Cardiac muscle cell (in vitro differentiated cells and primary cell): ENCODE measurements around the gene ARHGEF7. TPM values are rescaled to one million over a fixed set of nuclear protein-coding genes. Genes with fewer than 3 reads are reported as not detected.
"Not testable (repeated sequence)": the region's sequence is repeated elsewhere in the genome, so short reads cannot be mapped to it uniquely, and the experiment has no call there.

Experiments
- DNase-seq, 2 donors: peaks; one replicate each; pipeline versions ENCODE4 v3.0.0 to v3.0.0-alpha.2; 2010 to 2017; ENCODE audit warnings: low read depth in 1 of 2, low spot score in 1 of 2
- H3K27ac ChIP-seq: fragments of 200-600 bp; sonication (generic); 2 replicates; pipeline ENCODE4 v1.5.1; 2016
- H3K27me3 ChIP-seq: fragments of 200-600 bp; sonication (generic); 2 replicates; pipeline ENCODE4 v1.6.0; 2016; ENCODE audit warnings: control low read depth
- H3K36me3 ChIP-seq: fragments of 200-600 bp; sonication (generic); 2 replicates; pipeline ENCODE4 v1.5.1; 2016; ENCODE audit warnings: control low read depth
- H3K4me1 ChIP-seq: fragments of 200-600 bp; sonication (generic); 2 replicates; pipeline ENCODE4 v1.8.1; 2017; ENCODE audit warnings: low read depth, mild to moderate bottlenecking, mixed run types
- H3K4me3 ChIP-seq: fragments of 200-600 bp; sonication (generic); 2 replicates; pipeline ENCODE4 v1.5.1; 2016; ENCODE audit warnings: mild to moderate bottlenecking
- H3K9me3 ChIP-seq: fragments of 200-600 bp; sonication (generic); 2 replicates; pipeline ENCODE4 v1.5.1; 2017; ENCODE audit warnings: low read depth, mild to moderate bottlenecking, control low read depth
- polyA plus RNA-seq: library from polyadenylated mRNA; unstranded; fragments of >200 nt; fragmentation: Nextera tagmentation; extraction: Ambion mirVana; gene quantifications from 2 replicates; pipeline ENCODE4 v1.2.1, GENCODE V29; 2016
- total RNA-seq: library from RNA; depleted of rRNA; stranded (reverse); fragments of >200 nt; gene quantifications from 2 replicates; pipeline ENCODE4 v1.2.3, GENCODE V29; 2016
- TF ChIP-seq, protein P1 (sequence below): IDR thresholded peaks from 2 replicates; pipeline ENCODE4 v1.5.1; 2012; ENCODE audit warnings: low read depth, mild to moderate bottlenecking, low read length

Gene ARHGEF7
- total and polyA plus RNA-seq, 2 experiments from 2014 or later, result 20.4 to 32.3 TPM

- DNase-seq, result peak in 1 of 2 donors; percentile 22
- TF ChIP-seq, protein P1, sequence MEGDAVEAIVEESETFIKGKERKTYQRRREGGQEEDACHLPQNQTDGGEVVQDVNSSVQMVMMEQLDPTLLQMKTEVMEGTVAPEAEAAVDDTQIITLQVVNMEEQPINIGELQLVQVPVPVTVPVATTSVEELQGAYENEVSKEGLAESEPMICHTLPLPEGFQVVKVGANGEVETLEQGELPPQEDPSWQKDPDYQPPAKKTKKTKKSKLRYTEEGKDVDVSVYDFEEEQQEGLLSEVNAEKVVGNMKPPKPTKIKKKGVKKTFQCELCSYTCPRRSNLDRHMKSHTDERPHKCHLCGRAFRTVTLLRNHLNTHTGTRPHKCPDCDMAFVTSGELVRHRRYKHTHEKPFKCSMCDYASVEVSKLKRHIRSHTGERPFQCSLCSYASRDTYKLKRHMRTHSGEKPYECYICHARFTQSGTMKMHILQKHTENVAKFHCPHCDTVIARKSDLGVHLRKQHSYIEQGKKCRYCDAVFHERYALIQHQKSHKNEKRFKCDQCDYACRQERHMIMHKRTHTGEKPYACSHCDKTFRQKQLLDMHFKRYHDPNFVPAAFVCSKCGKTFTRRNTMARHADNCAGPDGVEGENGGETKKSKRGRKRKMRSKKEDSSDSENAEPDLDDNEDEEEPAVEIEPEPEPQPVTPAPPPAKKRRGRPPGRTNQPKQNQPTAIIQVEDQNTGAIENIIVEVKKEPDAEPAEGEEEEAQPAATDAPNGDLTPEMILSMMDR, result no peak
- H3K36me3 ChIP-seq, result no peaks in the 10 kb centered on the region
- H3K27me3 ChIP-seq, result no peaks in the 10 kb centered on the region
- peaks cover 45% of the 10 kb centered on the region for H3K4me1 ChIP-seq
- H3K9me3 ChIP-seq, result no peaks in the 10 kb centered on the region
- H3K27ac ChIP-seq, result no peak overlapping the region
- H3K4me3 ChIP-seq, result no peak overlapping the region
Observed at GRCh38 chr13:111184458-111185401, 69.6 kb downstream of the ARHGEF7 start.

GRCh38 chr13:111186305-111186935 lies 71.3 kb downstream of the ARHGEF7 start:
- Histone ChIP-seq H3K4me3 (no peak overlapping the region), H3K4me1 (peaks cover 45% of the 10 kb centered on the region), H3K36me3 (no peaks in the 10 kb centered on the region), H3K9me3 (no peaks in the 10 kb centered on the region), H3K27me3 (no peaks in the 10 kb centered on the region), H3K27ac (peak overlapping the region; percentile 59)
- DNase-seq, result no peak
- TF ChIP-seq, protein P1, result no peak

GRCh38 chr13:111187960-111188541 lies 72.9 kb downstream of the ARHGEF7 start:
- H3K36me3 ChIP-seq, result no peaks in the 10 kb centered on the region
- no peaks in the 10 kb centered on the region for H3K27me3 ChIP-seq
- peak overlapping the region; percentile 5 for H3K27ac ChIP-seq
- TF ChIP-seq, protein P1, result no peak
- peak; percentile 47 for DNase-seq
- peaks cover 45% of the 10 kb centered on the region for H3K4me1 ChIP-seq
- no peak overlapping the region for H3K4me3 ChIP-seq
- no peaks in the 10 kb centered on the region for H3K9me3 ChIP-seq

DNA sequence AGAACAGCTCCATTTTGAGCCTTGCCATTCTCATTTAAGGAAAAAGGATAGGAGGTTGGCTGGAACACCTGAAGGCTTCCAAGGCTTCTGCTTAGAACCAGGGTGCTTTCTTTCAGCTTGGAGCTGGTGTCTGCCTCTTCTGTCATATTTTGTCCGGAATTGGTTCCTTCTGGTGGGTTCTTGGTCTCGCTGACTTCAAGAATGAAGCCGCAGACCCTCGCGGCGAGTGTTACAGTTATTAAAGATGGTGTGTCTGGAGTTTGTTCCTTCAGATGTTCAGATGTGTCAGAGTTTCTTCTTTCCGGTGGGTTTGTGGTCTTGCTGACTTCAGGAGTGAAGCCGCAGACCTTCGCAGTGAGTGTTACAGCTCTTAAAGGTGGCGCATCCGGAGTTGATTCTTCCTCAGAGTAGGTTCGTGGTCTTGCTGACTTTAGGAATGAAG lies 74.0 kb downstream of the ARHGEF7 start:
- H3K4me1 ChIP-seq, result peaks cover 45% of the 10 kb centered on the region
- H3K4me3 ChIP-seq, H3K27ac ChIP-seq, H3K27me3 ChIP-seq, H3K9me3 ChIP-seq, H3K36me3 ChIP-seq, DNase-seq: not testable (repeated sequence)

GRCh38 chr13:111189516-111189915 lies 74.4 kb downstream of the ARHGEF7 start:
- not testable (repeated sequence) for H3K27ac ChIP-seq, H3K27me3 ChIP-seq, H3K4me3 ChIP-seq, H3K9me3 ChIP-seq, H3K36me3 ChIP-seq, DNase-seq
- H3K4me1 ChIP-seq, result peaks cover 42% of the 10 kb centered on the region

DNA sequence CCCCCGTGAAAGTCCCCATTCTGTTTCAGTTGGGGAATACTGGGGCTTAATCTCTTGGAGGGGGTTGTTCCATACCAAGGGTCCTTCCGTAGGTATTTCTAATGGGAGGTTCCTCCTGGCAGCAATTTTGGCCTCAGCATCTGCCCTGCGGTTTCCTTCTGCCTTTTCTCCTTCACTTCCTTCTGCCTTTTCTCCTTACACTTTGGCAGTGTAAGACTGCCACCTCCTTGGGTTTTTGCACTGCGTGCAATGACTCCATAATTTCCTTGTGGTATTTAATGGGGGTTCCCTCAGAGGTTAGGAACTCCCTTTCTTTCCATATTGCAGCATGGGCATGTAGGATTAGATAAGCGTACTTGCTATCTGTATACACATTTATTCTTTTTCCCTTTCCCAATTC lies 78.1 kb downstream of the ARHGEF7 start:
- DNase-seq, H3K4me3 ChIP-seq, H3K4me1 ChIP-seq, H3K27me3 ChIP-seq, H3K9me3 ChIP-seq, H3K27ac ChIP-seq, H3K36me3 ChIP-seq: not testable (repeated sequence)

GRCh38 chr13:111194651-111195050 lies 79.5 kb downstream of the ARHGEF7 start:
- H3K4me3 ChIP-seq, result not testable (repeated sequence)

DNA sequence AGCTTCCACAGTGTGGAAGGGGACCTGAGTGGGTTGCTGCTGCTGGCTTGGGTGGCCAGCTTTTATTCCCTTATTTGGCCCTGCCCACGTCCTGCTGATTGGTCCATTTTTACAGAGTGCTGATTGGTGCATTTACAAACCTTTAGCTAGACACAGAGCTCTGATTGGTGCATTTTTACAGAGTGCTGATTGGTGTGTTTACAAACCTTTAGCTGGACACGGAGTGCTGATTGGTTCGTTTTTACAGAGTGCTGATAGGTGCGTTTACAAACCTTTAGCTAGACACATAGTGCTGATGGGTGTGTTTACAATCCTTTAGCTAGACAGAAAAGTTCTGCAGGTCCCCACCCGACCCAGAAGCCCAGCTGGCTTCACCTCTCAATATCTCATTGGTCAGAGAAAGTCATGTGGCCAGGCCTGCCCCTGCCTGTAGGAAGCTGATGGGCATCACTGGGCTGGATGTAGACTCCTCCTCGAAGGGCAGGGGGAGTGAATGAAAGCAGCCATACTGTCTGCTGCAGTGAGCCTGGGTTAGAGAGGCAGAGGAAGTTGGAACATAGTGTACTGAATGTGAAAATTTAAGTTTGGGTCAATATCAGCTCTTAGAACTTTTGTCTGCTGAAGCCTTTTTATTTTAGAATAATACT lies 83.7 kb downstream of the ARHGEF7 start:
- H3K4me3 ChIP-seq, result not testable (repeated sequence)

More at GRCh38 chr13:111194651-111195050, 79.5 kb downstream of the ARHGEF7 start:
- H3K9me3 ChIP-seq, H3K27ac ChIP-seq, H3K27me3 ChIP-seq, H3K4me1 ChIP-seq, H3K36me3 ChIP-seq: not testable (repeated sequence)
- peak in 1 of 2 donors; percentile 55 for DNase-seq

More for the DNA sequence above, 83.7 kb downstream of the ARHGEF7 start:
- H3K36me3 ChIP-seq, H3K4me1 ChIP-seq, H3K9me3 ChIP-seq, H3K27ac ChIP-seq, H3K27me3 ChIP-seq, DNase-seq: not testable (repeated sequence)
